D721Med (cell line): ENCODE measurements around the gene B4GALT3.
A peak's percentile ranks its signal among the peaks of the same experiment; 100 is the strongest.

Experiments used
- DNase-seq: peaks from one replicate; pipeline ENCODE4 v3.0.0; 2011; ENCODE audit warnings: low spot score; ENCODE audit not compliant: insufficient read length
- FAIRE-seq: peaks from 2 replicates; lab custom pipeline; 2011; peaks lifted over from hg19 to GRCh38; lab: Jason Lieb, UNC
- TF ChIP-seq, protein P1 (sequence below): IDR thresholded peaks from 2 replicates; pipeline ENCODE4 v1.5.1; 2012; ENCODE audit warnings: mild to moderate bottlenecking, control low read depth; ENCODE audit not compliant: insufficient read depth; ENCODE audit errors: missing control alignments

The B4GALT3 gene

DNA sequence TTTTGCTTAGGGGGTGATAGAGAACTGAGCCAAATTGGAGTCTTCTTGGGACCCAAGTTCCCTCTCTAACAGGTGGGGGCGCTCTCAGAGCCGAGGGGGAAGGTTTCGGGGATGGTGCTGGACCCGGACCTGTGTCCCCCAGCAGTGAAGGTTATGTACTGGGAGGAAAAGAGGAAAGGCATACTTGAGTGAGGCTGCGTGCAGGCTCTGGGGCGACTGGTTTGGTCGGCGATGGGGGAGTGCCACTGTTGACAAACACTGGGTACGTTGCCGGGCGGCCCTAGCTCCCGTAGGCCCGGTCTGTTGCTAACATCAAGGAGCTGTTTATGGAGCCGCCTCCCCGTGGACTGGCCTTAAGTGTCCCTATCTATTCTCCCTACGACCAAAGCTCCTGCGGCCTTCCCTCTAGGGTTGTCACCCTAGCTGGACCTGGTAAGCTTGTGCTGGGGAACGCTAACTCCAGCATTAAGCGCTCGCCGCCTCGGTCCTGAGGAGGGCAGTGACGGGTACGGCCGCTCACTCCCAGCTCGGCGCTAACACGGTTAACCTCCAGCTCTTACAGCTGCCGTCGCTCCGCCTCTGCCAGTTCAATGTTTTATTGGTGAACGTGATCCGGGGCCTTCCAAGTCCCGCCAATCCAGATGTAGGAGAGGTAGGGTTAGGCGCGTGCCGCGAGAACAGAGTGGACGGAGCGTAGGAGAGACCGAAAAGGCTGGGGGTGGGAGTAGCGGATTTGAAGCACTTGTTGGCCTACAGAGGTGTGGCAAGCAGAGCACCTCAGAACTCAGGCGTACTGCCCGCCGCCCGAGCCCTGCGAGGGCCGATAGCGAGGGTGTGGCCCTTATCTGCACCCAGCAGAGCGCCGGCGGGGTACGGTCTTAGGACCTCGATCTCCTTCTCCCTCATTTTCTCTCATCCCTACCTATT lies 11.3 kb downstream of the B4GALT3 start, which contains the start of gene PPOX:
Gene PPOX, plus strand, starts transcription at position 685 of the 927 bp plus-strand sequence. CDS start 422 bp downstream, outside the sequence.
- FAIRE-seq: peak; percentile 84
- TF ChIP-seq, protein P1, sequence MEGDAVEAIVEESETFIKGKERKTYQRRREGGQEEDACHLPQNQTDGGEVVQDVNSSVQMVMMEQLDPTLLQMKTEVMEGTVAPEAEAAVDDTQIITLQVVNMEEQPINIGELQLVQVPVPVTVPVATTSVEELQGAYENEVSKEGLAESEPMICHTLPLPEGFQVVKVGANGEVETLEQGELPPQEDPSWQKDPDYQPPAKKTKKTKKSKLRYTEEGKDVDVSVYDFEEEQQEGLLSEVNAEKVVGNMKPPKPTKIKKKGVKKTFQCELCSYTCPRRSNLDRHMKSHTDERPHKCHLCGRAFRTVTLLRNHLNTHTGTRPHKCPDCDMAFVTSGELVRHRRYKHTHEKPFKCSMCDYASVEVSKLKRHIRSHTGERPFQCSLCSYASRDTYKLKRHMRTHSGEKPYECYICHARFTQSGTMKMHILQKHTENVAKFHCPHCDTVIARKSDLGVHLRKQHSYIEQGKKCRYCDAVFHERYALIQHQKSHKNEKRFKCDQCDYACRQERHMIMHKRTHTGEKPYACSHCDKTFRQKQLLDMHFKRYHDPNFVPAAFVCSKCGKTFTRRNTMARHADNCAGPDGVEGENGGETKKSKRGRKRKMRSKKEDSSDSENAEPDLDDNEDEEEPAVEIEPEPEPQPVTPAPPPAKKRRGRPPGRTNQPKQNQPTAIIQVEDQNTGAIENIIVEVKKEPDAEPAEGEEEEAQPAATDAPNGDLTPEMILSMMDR: peak; percentile 69

GRCh38 chr1:161164901-161165610 lies 12.3 kb downstream of the B4GALT3 start:
- FAIRE-seq (no peak), DNase-seq (no peak)
- TF ChIP-seq, protein P1: no peak

More for the DNA sequence above, 11.3 kb downstream of the B4GALT3 start, which contains the start of gene PPOX:
- DNase-seq: peak; percentile 96

- no peak for DNase-seq
- TF ChIP-seq, protein P1: no peak
- no peak for FAIRE-seq
These were observed 13.5 kb downstream of the B4GALT3 start for GRCh38 chr1:161163793-161164192.

DNA sequence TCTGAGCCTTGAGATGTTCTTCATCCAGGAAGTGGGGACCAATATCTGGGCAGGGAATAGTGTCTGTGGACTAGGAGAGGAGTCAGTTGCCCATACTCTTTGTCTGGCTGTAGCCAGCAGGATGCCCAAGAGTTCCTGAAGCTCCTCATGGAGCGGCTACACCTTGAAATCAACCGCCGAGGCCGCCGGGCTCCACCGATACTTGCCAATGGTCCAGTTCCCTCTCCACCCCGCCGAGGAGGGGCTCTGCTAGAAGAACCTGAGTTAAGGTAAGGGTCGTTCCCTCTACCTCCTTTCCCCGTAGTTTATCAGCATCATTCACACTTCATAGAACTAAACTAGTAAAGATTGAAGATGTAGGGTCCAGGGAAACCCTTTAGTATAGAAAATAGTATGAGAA lies 14.5 kb downstream of the B4GALT3 start:
- FAIRE-seq: no peak
- TF ChIP-seq, protein P1: no peak
- DNase-seq: no peak

GRCh38 chr1:161162052-161162451 lies 15.3 kb downstream of the B4GALT3 start:
- TF ChIP-seq, protein P1: no peak
- no peak for DNase-seq
- FAIRE-seq: no peak

- TF ChIP-seq, protein P1: no peak
- FAIRE-seq: no peak
- no peak for DNase-seq
These were observed 15.7 kb downstream of the B4GALT3 start for GRCh38 chr1:161161652-161162051.
